ENCODE results near the gene DPY19L1.
"Not testable (repeated sequence)": the region's sequence is repeated elsewhere in the genome, so short reads cannot be mapped to it uniquely, and the experiment has no call there.

DNA sequence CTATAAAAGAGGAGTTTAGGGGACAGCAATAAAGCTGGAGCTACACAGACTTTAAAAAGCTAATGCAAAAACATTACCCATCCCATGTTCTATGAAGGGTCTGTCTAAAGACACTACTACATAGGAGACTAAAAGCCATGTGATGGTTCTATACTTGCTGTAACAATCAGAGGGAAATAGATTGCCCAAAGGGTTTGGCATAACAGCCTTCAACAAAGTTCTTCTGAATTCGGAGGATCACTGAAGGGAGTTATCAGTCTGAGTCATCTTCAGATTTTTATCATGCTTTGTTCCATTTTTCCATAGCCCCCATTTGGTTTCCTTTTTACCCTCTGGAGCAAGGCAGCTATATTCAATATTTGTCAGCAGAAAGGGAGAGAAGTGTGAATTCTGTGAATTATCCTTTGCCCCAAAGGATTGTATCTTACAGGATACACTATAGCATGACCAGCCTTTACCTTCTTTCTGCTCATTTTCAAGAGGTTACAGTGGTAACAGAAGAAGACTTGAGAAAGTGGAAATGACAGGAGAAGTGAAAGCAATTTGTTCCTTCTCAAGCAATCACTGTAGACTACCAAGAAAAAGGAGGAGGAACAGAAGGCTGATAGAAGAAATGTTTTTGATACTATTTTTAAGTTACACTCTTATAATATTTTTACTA is 64.4 kb downstream of the DPY19L1 start:
- TF ChIP-seq, protein P1, sequence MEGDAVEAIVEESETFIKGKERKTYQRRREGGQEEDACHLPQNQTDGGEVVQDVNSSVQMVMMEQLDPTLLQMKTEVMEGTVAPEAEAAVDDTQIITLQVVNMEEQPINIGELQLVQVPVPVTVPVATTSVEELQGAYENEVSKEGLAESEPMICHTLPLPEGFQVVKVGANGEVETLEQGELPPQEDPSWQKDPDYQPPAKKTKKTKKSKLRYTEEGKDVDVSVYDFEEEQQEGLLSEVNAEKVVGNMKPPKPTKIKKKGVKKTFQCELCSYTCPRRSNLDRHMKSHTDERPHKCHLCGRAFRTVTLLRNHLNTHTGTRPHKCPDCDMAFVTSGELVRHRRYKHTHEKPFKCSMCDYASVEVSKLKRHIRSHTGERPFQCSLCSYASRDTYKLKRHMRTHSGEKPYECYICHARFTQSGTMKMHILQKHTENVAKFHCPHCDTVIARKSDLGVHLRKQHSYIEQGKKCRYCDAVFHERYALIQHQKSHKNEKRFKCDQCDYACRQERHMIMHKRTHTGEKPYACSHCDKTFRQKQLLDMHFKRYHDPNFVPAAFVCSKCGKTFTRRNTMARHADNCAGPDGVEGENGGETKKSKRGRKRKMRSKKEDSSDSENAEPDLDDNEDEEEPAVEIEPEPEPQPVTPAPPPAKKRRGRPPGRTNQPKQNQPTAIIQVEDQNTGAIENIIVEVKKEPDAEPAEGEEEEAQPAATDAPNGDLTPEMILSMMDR (IDR thresholded peaks at IDR 0.05; ENCODE audit: low read depth, low read length, poor library complexity, severe bottlenecking), result not testable (repeated sequence)
- not testable (repeated sequence) for TF ChIP-seq EZH2phosphoT487 (IDR thresholded peaks at IDR 0.05; ENCODE audit: borderline replicate concordance, low read length)
